Adrenal gland (tissue), 5 donors: ENCODE measurements around the gene LRP1B.

ENCODE experiments used
- CTCF ChIP-seq, 6 experiments: fragments of 450-650 bp in 4 of 6; fragments of 200-600 bp in 2 of 6; sonication (generic) in 1 of 6; IDR thresholded peaks; 1 replicate in 5 of 6; 2 replicates in 1 of 6; pipeline versions ENCODE4 v1.5.1 to v1.8.0; 2016 to 2021; ENCODE audit warnings: antibody characterized with exemption in 6 of 6, mild to moderate bottlenecking in 2 of 6, moderate library complexity in 1 of 6
- POLR2A ChIP-seq, 2 donors: fragments of 450-650 bp; IDR thresholded peaks; one replicate each; pipeline ENCODE4 v1.6.1; 2017; ENCODE audit warnings: antibody characterized with exemption in 2 of 2, mild to moderate bottlenecking in 2 of 2, moderate library complexity in 1 of 2
- donor health status: DM: no; HTN: no; CAD: no.

GRCh38 chr2:141586985-141587384, 543.8 kb downstream of the LRP1B start:
- no peak for TF ChIP-seq CTCF (IDR thresholded peaks at IDR 0.05)
- no peak for TF ChIP-seq POLR2A (IDR thresholded peaks at IDR 0.05)
